Loucy (cell line): ENCODE measurements around the gene ENOX1.

ENCODE experiments used
- H2AFZ ChIP-seq: fragments of 200-600 bp; sonication (generic); 2 replicates; pipeline ENCODE4 v1.6.0; 2016; ENCODE audit warnings: antibody characterized with exemption, mild to moderate bottlenecking, low read length, moderate library complexity
- H3F3A ChIP-seq: fragments of 200-600 bp; 2 replicates; pipeline ENCODE4 v1.6.0; 2016; ENCODE audit warnings: antibody characterized with exemption, low read depth, mild to moderate bottlenecking
- H3K27me3 ChIP-seq: fragments of 200-600 bp; sonication (generic); 2 replicates; pipeline ENCODE4 v1.6.1; 2014; ENCODE audit warnings: low read length, mild to moderate bottlenecking; ENCODE audit not compliant: insufficient read depth, poor library complexity, severe bottlenecking
- H3K36me3 ChIP-seq: fragments of 200-600 bp; sonication (generic); 2 replicates; pipeline ENCODE4 v1.6.1; 2016; ENCODE audit warnings: low read length; ENCODE audit not compliant: insufficient read depth
- H3K4me1 ChIP-seq: fragments of 200-600 bp; sonication (generic); 2 replicates; pipeline ENCODE4 v1.5.1; 2014; ENCODE audit warnings: low read length, mild to moderate bottlenecking; ENCODE audit not compliant: insufficient read depth, poor library complexity, severe bottlenecking
- H3K4me2 ChIP-seq: fragments of 200-600 bp; sonication (generic); 2 replicates; pipeline ENCODE4 v1.6.0; 2014; ENCODE audit warnings: antibody characterized with exemption, low read length, low read depth, mild to moderate bottlenecking; ENCODE audit not compliant: poor library complexity, severe bottlenecking
- H3K4me3 ChIP-seq: fragments of 200-600 bp; sonication (generic); 2 replicates; pipeline ENCODE4 v1.5.1; 2014; ENCODE audit warnings: low read length, mild to moderate bottlenecking, mixed read lengths; ENCODE audit not compliant: poor library complexity, severe bottlenecking
- H3K79me2 ChIP-seq: fragments of 200-600 bp; sonication (generic); 2 replicates; pipeline ENCODE4 v1.6.1; 2014; ENCODE audit warnings: low read length; ENCODE audit not compliant: insufficient read depth
- H3K9ac ChIP-seq: fragments of 200-600 bp; sonication (generic); 2 replicates; pipeline ENCODE4 v1.6.0; 2014; ENCODE audit warnings: mild to moderate bottlenecking, low read depth, low read length, moderate library complexity; ENCODE audit not compliant: poor library complexity, severe bottlenecking
- H3K9me2 ChIP-seq: fragments of 200-600 bp; sonication (generic); replicated peaks from 2 replicates; pipeline ENCODE4 v1.6.1; 2016; ENCODE audit warnings: low read depth, low read length, mixed read lengths
- H3K9me3 ChIP-seq: fragments of 200-600 bp; sonication (generic); 2 replicates; pipeline ENCODE4 v1.6.1; 2014; ENCODE audit warnings: mild to moderate bottlenecking, antibody characterized with exemption, low read length, low read depth; ENCODE audit not compliant: insufficient read depth
- H4K20me1 ChIP-seq: fragments of 200-600 bp; sonication (generic); 2 replicates; pipeline ENCODE4 v1.6.0; 2014; ENCODE audit warnings: antibody characterized with exemption, low read length, mild to moderate bottlenecking; ENCODE audit not compliant: insufficient read depth, poor library complexity, severe bottlenecking
- EZH2phosphoT487 ChIP-seq: fragments of 200-600 bp; IDR thresholded peaks from 2 replicates; pipeline ENCODE4 v1.6.1; 2018; ENCODE audit warnings: antibody characterized with exemption, mild to moderate bottlenecking, moderate library complexity, borderline replicate concordance
- TF ChIP-seq, protein P1 (sequence below): fragments of 200-600 bp; sonication (generic); conservative IDR thresholded peaks from 2 replicates; pipeline ENCODE4 v1.5.1; 2014; ENCODE audit warnings: mild to moderate bottlenecking, antibody characterized with exemption, low read length

ENOX1 gene

DNA sequence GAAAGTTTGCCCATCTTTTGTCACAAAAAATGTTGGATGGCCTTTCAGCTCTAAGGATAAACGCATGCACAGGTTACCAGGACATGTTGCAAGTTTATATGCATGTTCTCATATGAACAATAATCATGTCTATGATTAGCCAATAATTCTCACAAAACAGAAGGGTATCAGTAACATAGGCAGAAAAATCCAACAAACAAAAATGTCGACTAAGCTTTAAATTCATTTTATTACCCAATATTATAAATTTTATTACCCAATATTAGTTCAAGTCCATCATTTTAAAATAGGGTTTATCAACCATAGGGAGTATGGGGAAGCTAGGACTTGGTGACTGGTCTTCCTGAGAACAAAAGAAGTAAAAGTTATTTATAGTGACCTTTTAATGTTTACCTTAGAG, 93.1 kb downstream of the ENOX1 start:
- no peak for TF ChIP-seq EZH2phosphoT487
- TF ChIP-seq, protein P1, sequence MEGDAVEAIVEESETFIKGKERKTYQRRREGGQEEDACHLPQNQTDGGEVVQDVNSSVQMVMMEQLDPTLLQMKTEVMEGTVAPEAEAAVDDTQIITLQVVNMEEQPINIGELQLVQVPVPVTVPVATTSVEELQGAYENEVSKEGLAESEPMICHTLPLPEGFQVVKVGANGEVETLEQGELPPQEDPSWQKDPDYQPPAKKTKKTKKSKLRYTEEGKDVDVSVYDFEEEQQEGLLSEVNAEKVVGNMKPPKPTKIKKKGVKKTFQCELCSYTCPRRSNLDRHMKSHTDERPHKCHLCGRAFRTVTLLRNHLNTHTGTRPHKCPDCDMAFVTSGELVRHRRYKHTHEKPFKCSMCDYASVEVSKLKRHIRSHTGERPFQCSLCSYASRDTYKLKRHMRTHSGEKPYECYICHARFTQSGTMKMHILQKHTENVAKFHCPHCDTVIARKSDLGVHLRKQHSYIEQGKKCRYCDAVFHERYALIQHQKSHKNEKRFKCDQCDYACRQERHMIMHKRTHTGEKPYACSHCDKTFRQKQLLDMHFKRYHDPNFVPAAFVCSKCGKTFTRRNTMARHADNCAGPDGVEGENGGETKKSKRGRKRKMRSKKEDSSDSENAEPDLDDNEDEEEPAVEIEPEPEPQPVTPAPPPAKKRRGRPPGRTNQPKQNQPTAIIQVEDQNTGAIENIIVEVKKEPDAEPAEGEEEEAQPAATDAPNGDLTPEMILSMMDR, result no peak
- Histone ChIP-seq H3K9ac (no peak overlapping the region), H3K9me2 (no peaks in the 10 kb centered on the region), H4K20me1 (no peaks in the 10 kb centered on the region), H3K4me2 (no peak overlapping the region), H3K79me2 (no peaks in the 10 kb centered on the region), H3K9me3 (no peaks in the 10 kb centered on the region), H3K27me3 (no peaks in the 10 kb centered on the region), H3K4me3 (no peak overlapping the region), H3F3A (no peaks in the 10 kb centered on the region), H2AFZ (no peak overlapping the region), H3K4me1 (no peaks in the 10 kb centered on the region), H3K36me3 (no peaks in the 10 kb centered on the region)

DNA sequence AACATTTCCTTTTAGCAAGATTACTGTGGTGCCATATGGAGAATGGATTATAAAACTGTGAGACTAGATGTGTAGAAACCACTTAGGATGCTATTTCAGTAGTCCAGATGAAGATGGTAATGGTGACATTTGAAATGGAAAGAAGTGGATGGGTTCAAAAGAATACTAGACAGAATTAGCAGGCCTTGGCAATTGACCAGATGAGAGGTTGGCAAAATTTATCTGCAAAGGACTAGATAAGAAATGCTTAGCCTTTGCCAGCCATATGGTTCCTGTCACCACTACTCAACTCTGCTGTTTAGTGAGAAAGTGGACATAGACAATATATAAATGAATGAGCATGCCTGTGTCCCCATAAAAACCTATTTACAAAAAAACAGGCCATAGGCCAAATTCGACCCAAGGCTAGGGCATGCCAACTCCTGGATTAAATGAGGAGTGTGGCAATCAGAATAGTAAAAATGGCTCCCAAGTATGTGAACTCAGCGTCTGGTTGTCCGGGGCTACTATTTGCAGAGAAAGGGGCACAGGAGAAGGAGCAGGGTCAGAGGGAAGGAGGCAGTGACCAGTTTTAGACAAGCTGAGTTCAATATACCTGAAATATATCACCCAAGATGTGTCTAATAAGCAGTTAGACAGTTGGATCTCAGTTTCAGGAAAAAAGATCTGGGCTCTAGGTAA, 98.4 kb downstream of the ENOX1 start:
- no peaks in the 10 kb centered on the region for H3K9me3 ChIP-seq
- H3K27me3 ChIP-seq, result no peaks in the 10 kb centered on the region
- no peaks in the 10 kb centered on the region for H4K20me1 ChIP-seq
- no peak overlapping the region for H2AFZ ChIP-seq
- H3K9me2 ChIP-seq, result no peaks in the 10 kb centered on the region
- no peaks in the 10 kb centered on the region for H3F3A ChIP-seq
- TF ChIP-seq, protein P1, result no peak
- TF ChIP-seq EZH2phosphoT487, result no peak
- no peak overlapping the region for H3K4me3 ChIP-seq
- H3K79me2 ChIP-seq, result no peaks in the 10 kb centered on the region
- H3K4me1 ChIP-seq, result peaks cover 17% of the 10 kb centered on the region
- H3K4me2 ChIP-seq, result no peak overlapping the region
- H3K36me3 ChIP-seq, result no peaks in the 10 kb centered on the region
- H3K9ac ChIP-seq, result no peak overlapping the region

DNA sequence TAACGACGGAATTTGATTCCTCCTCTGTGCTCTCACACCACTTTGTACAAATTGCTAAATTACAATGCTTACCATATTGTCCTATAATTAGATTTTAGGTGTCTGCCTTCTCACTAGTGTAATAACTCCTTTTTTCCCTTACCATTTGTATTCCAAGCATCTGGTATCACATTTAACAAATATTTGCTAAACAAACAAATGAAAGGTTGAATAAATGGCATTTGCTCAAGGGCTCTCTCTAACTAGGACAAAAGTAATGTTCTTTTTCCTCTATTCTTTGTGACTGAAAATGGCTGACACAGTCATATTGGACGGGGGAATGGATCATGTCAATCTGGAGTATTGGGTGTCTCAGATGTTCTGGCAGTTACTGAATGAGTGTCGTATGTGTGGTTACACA, 99.7 kb downstream of the ENOX1 start:
- Histone ChIP-seq H3K27me3 (no peaks in the 10 kb centered on the region), H3F3A (no peaks in the 10 kb centered on the region), H3K4me3 (no peak overlapping the region), H3K4me1 (peaks cover 17% of the 10 kb centered on the region), H2AFZ (no peak overlapping the region), H3K9ac (no peak overlapping the region), H3K4me2 (no peak overlapping the region), H3K9me2 (no peaks in the 10 kb centered on the region), H4K20me1 (no peaks in the 10 kb centered on the region), H3K36me3 (no peaks in the 10 kb centered on the region), H3K9me3 (no peaks in the 10 kb centered on the region), H3K79me2 (no peaks in the 10 kb centered on the region)
- no peak for TF ChIP-seq EZH2phosphoT487
- TF ChIP-seq, protein P1, result no peak
